ENCODE data around the gene EME2.
"Not testable (repeated sequence)": the region's sequence is repeated elsewhere in the genome, so short reads cannot be mapped to it uniquely, and the experiment has no call there.

Gene EME2

DNA sequence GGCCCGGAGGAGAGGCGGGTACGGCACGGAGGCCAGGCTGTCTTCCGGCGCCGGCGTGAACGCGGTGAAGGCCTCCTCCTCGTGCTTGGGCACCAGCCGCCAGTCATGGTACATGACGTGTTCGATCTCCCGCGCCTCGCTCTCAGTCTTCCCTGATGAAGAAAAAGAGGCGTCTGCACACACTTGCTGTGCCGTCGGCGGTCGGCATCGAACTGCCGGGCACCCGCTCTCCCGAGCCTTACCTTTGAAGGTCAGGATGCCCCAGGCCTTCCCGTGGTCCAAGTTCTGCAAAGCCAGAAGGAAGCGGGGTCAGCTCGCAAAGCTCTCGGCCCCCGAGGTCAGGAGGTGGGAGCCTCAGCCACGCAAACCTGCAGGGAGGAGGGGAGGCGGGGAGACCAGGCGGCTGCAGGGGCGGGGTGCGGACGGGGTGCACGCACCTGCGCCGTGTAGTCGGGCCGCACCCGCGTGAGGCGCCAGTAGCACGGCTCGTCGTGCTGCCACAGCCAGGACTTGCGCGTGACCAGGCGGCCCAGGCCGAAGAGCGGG lies at the start of gene EME2:
EME2 (plus strand) TSS at position 449 of the 546 bp plus-strand sequence. CDS start 418 bp downstream, outside the sequence.
- H3K4me3 Mint-ChIP-seq = peak within 1 kb of the TSS; percentile 100
- H3K4me1 Mint-ChIP-seq (ENCODE audit: low read depth) = peaks cover 18% of the 10 kb centered on the region
- H3K27ac Mint-ChIP-seq = peak within 1 kb of the TSS; percentile 99
- H3K36me3 Mint-ChIP-seq (ENCODE audit: low read depth) = peaks cover 13% of the 10 kb centered on the region
- no peaks in the 10 kb centered on the region for H3K9me3 Mint-ChIP-seq
- no peaks in the 10 kb centered on the region for H3K27me3 Mint-ChIP-seq

DNA sequence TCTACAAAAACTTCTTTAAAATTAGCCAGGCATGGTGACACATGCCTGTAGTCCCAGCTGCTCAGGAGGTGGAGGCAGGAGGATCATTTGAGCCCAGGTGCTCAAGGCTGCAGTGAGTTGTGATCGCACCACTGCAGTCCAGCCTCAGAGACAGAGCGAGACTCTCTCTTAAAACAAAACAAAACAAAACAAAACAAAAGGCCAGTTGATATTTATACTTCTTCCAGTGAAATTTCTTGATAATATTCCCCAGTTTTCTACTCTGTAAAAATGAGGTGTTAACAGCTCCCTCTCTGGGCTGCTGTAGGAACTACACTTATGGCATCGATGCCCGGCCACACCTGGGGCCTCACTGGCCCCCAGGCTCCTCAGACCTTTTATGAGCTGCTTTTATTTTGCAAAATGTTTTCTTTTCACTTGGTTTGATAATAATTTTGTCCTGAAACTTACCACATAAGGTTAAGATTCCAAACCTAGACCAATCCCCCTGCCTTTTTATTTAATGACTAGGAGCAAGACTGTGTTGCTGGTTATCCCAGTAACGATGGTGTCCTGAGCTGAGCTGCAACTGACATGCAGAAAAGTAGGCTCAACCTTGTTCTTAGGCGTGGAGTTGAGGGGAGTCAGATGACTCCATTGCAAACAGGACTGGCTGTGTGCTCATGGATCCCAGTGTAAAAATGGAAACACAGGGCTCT lies 49.0 kb upstream of the EME2 start:
- no peak overlapping the region for H3K4me3 Mint-ChIP-seq
- peaks cover 20% of the 10 kb centered on the region for H3K36me3 Mint-ChIP-seq (ENCODE audit: low read depth)
- H3K27ac Mint-ChIP-seq = no peak overlapping the region
- H3K4me1 Mint-ChIP-seq (ENCODE audit: low read depth) = peaks cover 43% of the 10 kb centered on the region
- no peaks in the 10 kb centered on the region for H3K9me3 Mint-ChIP-seq
- H3K27me3 Mint-ChIP-seq = no peaks in the 10 kb centered on the region

GRCh38 chr16:1724491-1724890 lies 48.1 kb upstream of the EME2 start:
- H3K36me3 Mint-ChIP-seq (ENCODE audit: low read depth) = peaks cover 24% of the 10 kb centered on the region
- H3K4me1 Mint-ChIP-seq (ENCODE audit: low read depth) = peaks cover 34% of the 10 kb centered on the region
- no peaks in the 10 kb centered on the region for H3K9me3 Mint-ChIP-seq
- no peaks in the 10 kb centered on the region for H3K27me3 Mint-ChIP-seq
- H3K27ac Mint-ChIP-seq = no peak overlapping the region
- H3K4me3 Mint-ChIP-seq = no peak overlapping the region

DNA sequence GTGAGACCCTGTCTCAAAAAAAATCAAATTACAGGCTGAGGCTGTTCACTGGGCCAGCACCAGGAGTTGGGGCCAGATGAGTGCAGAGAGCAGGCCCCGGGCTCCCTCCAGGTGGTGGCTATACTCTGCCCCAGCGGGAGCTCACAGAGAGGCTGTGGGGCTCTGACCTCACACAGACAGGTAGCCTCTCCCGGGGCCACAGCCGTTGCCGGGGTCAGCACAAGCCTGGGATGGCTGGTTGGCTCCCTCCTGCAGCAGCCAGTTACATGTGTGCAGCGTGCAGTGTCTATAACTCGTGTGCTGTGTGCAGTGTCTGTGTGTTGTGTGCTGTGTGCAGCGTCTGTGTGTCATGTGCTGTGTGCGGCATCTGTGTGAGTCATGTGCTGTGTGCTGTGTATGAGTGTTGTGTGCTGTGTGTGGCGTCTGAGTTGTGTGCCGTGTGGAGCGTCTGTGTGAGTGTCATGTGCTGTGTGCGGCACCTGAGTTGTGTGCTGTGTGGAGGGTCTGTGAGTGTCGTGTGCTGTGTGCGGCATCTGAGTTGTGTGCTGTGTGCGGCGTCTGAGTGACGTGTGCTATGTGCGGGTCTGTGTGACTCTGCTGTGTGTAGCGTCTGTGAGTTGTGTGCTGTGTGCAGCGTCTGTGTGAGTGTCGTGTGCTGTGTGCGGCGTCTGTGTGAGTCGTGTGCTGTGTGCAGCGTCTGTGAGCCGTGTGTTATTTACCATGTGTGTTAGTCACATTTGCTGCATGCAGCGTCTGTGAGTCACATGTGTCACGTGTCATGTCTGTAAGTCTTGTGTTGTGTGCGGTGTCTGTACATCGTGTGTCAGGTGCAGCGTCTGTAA lies 45.7 kb upstream of the EME2 start:
- H3K27ac Mint-ChIP-seq = no peak overlapping the region
- H3K9me3 Mint-ChIP-seq = no peaks in the 10 kb centered on the region
- peaks cover 24% of the 10 kb centered on the region for H3K36me3 Mint-ChIP-seq (ENCODE audit: low read depth)
- H3K4me1 Mint-ChIP-seq (ENCODE audit: low read depth) = peaks cover 19% of the 10 kb centered on the region
- no peak overlapping the region for H3K4me3 Mint-ChIP-seq
- no peaks in the 10 kb centered on the region for H3K27me3 Mint-ChIP-seq

DNA sequence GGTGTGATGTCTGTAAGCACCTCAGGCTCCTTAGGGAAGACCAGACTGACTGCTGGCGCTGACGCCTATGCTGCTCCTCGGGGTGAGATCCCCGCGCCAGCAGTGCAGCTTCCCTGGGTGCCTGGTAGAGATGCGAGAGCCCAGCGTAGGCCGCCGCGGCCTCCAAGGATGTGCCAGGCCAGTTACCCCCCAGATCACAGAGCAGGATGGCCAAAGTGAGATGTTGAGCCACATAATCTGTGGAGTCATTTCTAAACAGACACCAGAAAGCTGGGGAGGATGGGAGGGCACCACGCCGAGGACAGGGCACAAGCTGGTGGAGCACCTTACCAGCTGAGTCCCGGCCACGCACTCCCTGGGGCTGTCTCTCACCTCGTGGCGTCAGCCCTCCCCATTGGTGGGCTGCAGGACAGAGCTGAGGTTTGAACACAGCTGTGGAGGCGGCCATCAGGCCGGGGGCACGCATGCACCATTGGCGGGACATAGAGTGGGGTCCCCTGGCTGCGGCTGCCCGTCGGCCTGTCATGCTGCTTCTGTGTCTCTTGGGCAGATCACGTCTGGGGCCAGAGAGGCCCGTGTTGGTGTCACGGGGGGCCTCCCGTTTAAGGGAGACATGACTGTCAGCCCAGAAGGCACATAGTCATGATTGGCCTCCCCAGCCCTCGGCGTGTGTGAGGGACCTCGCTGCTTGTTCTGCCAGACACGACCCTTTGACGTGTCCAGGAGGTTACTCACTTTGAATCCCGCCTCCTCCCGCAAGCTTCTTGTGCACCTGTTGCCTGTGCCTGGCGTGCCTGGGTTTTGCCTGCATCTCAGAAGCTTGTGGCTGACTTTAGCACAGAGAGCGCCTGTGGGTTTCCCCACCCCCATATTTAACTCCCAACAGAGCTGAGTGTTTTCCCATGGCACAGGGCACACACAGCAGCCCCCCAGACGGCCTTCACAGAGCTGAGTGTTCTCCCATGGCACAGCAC lies 44.7 kb upstream of the EME2 start:
- H3K4me1 Mint-ChIP-seq (ENCODE audit: low read depth) = peaks cover 9% of the 10 kb centered on the region
- peaks cover 24% of the 10 kb centered on the region for H3K36me3 Mint-ChIP-seq (ENCODE audit: low read depth)
- H3K4me3 Mint-ChIP-seq = no peak overlapping the region
- H3K9me3 Mint-ChIP-seq = no peaks in the 10 kb centered on the region
- H3K27me3 Mint-ChIP-seq = no peaks in the 10 kb centered on the region
- H3K27ac Mint-ChIP-seq = no peak overlapping the region

- Mint-ChIP-seq H3K9me3 (no peaks in the 10 kb centered on the region), H3K4me1 (ENCODE audit: low read depth) (no peaks in the 10 kb centered on the region), H3K27ac (no peak overlapping the region), H3K36me3 (ENCODE audit: low read depth) (peaks cover 24% of the 10 kb centered on the region), H3K27me3 (no peaks in the 10 kb centered on the region), H3K4me3 (no peak overlapping the region)
Measured at GRCh38 chr16:1729026-1729425, 43.6 kb upstream of the EME2 start.

- no peaks in the 10 kb centered on the region for H3K4me1 Mint-ChIP-seq (ENCODE audit: low read depth)
- H3K4me3 Mint-ChIP-seq = no peak overlapping the region
- no peaks in the 10 kb centered on the region for H3K27me3 Mint-ChIP-seq
- no peaks in the 10 kb centered on the region for H3K9me3 Mint-ChIP-seq
- H3K27ac Mint-ChIP-seq = no peak overlapping the region
- peaks cover 24% of the 10 kb centered on the region for H3K36me3 Mint-ChIP-seq (ENCODE audit: low read depth)
Measured at GRCh38 chr16:1729445-1729844, 43.2 kb upstream of the EME2 start.

GRCh38 chr16:1731073-1731472 lies 41.5 kb upstream of the EME2 start:
- Mint-ChIP-seq H3K27ac (no peak overlapping the region), H3K4me1 (ENCODE audit: low read depth) (no peaks in the 10 kb centered on the region), H3K4me3 (no peak overlapping the region), H3K27me3 (no peaks in the 10 kb centered on the region), H3K9me3 (no peaks in the 10 kb centered on the region), H3K36me3 (ENCODE audit: low read depth) (peaks cover 18% of the 10 kb centered on the region)

DNA sequence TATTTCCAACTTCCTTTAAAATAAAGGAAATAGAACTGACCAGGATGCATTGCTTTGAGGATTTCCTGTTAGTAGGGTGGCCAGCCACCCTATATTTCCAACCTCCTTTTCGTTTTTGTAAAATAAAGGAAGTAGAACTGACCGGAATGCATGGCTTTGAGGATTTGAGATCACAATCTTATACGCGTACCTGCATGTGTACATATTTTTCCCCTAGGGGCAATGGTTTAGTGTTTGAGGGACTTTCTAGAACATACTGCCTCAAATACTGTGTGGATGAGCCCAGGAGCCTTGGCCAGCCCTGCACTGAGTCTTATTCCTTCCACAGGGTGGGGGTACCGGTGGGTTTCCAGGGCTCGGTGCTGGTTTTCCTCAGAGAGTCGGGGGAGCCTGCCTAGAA lies 41.0 kb upstream of the EME2 start:
- H3K4me3 Mint-ChIP-seq = no peak overlapping the region
- no peaks in the 10 kb centered on the region for H3K9me3 Mint-ChIP-seq
- H3K4me1 Mint-ChIP-seq (ENCODE audit: low read depth) = no peaks in the 10 kb centered on the region
- H3K36me3 Mint-ChIP-seq (ENCODE audit: low read depth) = peaks cover 16% of the 10 kb centered on the region
- H3K27ac Mint-ChIP-seq = no peak overlapping the region
- no peaks in the 10 kb centered on the region for H3K27me3 Mint-ChIP-seq

DNA sequence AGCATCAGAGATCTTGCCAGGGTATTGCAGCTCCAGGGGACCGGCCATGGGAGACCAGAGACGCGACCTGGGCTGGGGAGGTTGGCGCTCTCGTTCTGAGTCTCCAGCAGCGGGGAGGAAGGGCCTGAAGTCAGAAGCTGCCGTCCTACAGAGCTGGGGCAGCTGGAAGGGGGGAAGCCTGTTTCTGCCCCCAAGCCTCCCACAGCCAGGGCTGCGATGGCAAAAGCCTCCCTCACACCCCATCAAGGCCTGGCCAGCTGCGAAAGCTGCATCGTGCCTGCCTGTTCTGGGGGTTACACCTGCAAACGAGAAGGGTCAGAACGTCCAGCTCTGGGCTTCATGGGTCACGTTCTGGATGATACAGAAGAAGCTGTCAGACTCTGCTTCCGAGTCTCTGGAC lies 40.5 kb upstream of the EME2 start:
- no peak overlapping the region for H3K4me3 Mint-ChIP-seq
- H3K27me3 Mint-ChIP-seq = no peaks in the 10 kb centered on the region
- H3K27ac Mint-ChIP-seq = no peak overlapping the region
- no peaks in the 10 kb centered on the region for H3K4me1 Mint-ChIP-seq (ENCODE audit: low read depth)
- H3K36me3 Mint-ChIP-seq (ENCODE audit: low read depth) = peaks cover 11% of the 10 kb centered on the region
- H3K9me3 Mint-ChIP-seq = no peaks in the 10 kb centered on the region

GRCh38 chr16:1732551-1732987 lies 40.0 kb upstream of the EME2 start:
- not testable (repeated sequence) for H3K27ac Mint-ChIP-seq; H3K27me3 Mint-ChIP-seq; H3K36me3 Mint-ChIP-seq (ENCODE audit: low read depth); H3K4me1 Mint-ChIP-seq (ENCODE audit: low read depth); H3K9me3 Mint-ChIP-seq; H3K4me3 Mint-ChIP-seq

- no peak overlapping the region for H3K4me3 Mint-ChIP-seq
- no peaks in the 10 kb centered on the region for H3K4me1 Mint-ChIP-seq (ENCODE audit: low read depth)
- peaks cover under 1% of the 10 kb centered on the region for H3K36me3 Mint-ChIP-seq (ENCODE audit: low read depth)
- no peak overlapping the region for H3K27ac Mint-ChIP-seq
- H3K9me3 Mint-ChIP-seq = no peaks in the 10 kb centered on the region
- H3K27me3 Mint-ChIP-seq = no peaks in the 10 kb centered on the region
Measured at GRCh38 chr16:1734123-1734522, 38.5 kb upstream of the EME2 start.

DNA sequence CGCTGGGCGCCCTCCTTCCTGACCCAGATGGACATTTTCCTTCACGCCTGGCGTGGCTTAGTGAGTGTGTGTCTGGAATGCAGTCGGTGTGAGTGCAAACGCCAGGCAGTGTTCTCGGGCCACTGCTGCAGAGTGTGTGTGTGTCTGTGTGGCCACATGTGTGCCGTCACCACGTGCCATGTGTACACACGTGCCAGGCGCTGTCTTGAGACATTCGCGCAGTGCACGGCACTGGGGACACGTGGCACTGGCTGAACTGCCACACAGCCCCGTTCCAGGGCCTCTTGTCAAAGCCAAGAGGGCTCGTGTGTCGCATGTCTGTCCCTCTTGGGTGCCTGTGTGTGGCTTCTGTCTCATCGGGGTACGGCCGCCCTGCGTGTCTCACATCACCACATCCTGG lies 37.8 kb upstream of the EME2 start:
- no peak overlapping the region for H3K4me3 Mint-ChIP-seq
- no peak overlapping the region for H3K27ac Mint-ChIP-seq
- H3K36me3 Mint-ChIP-seq (ENCODE audit: low read depth) = no peaks in the 10 kb centered on the region
- no peaks in the 10 kb centered on the region for H3K27me3 Mint-ChIP-seq
- no peaks in the 10 kb centered on the region for H3K4me1 Mint-ChIP-seq (ENCODE audit: low read depth)
- no peaks in the 10 kb centered on the region for H3K9me3 Mint-ChIP-seq

GRCh38 chr16:1740234-1740633 lies 32.4 kb upstream of the EME2 start:
- Mint-ChIP-seq H3K36me3 (ENCODE audit: low read depth) (peaks cover 5% of the 10 kb centered on the region), H3K27ac (no peak overlapping the region), H3K27me3 (no peaks in the 10 kb centered on the region), H3K9me3 (no peaks in the 10 kb centered on the region), H3K4me1 (ENCODE audit: low read depth) (no peaks in the 10 kb centered on the region), H3K4me3 (no peak overlapping the region)

All from stimulated activated naive CD8-positive, alpha-beta T cell treated with anti-CD3 and anti-CD28 coated beads, Interleukin-15, Interleukin-2, amounts not matched to agents 100 ng/mL and 50 ng/mL, for 24 hours (primary cell).